KMS-11 (cell line): ENCODE data around the gene SLC9A9.

ENCODE experiments used
- H2AFZ ChIP-seq: fragments of 200-600 bp; sonication (generic); 2 replicates; pipeline ENCODE4 v1.6.1; 2016; ENCODE audit warnings: antibody characterized with exemption, mixed run types, low read depth
- H3K27ac ChIP-seq: fragments of 200-600 bp; sonication (generic); 2 replicates; pipeline ENCODE4 v1.6.1; 2016; ENCODE audit warnings: mild to moderate bottlenecking, mixed run types
- H3K27me3 ChIP-seq: fragments of 200-600 bp; sonication (generic); 2 replicates; pipeline ENCODE4 v1.6.1; 2017; ENCODE audit warnings: mild to moderate bottlenecking, low read depth, mixed run types, moderate library complexity; ENCODE audit not compliant: insufficient read depth
- H3K36me3 ChIP-seq: fragments of 200-600 bp; sonication (generic); 2 replicates; pipeline ENCODE4 v1.6.1; 2017; ENCODE audit warnings: mild to moderate bottlenecking, mixed run types; ENCODE audit not compliant: insufficient read depth
- H3K4me1 ChIP-seq: fragments of 200-600 bp; sonication (generic); 2 replicates; pipeline ENCODE4 v1.6.1; 2016; ENCODE audit warnings: mild to moderate bottlenecking, low read depth, mixed run types; ENCODE audit not compliant: poor library complexity, severe bottlenecking
- H3K4me2 ChIP-seq: fragments of 200-600 bp; sonication (generic); 2 replicates; pipeline ENCODE4 v1.7.0; 2016; ENCODE audit warnings: mild to moderate bottlenecking, mixed run types
- H3K4me3 ChIP-seq: fragments of 200-600 bp; sonication (generic); IDR thresholded peaks from 2 replicates; pipeline ENCODE4 v1.6.1; 2017; ENCODE audit warnings: low read depth, low read length, mixed read lengths; ENCODE audit not compliant: insufficient read depth
- H3K79me2 ChIP-seq: fragments of 200-600 bp; sonication (generic); 2 replicates; pipeline ENCODE4 v1.6.1; 2016; ENCODE audit warnings: low read depth, mixed run types; ENCODE audit not compliant: insufficient read depth
- H3K9ac ChIP-seq: fragments of 200-600 bp; sonication (generic); 2 replicates; pipeline ENCODE4 v1.6.1; 2016; ENCODE audit warnings: mild to moderate bottlenecking, mixed run types
- H4K20me1 ChIP-seq: fragments of 200-600 bp; sonication (generic); 2 replicates; pipeline ENCODE4 v1.6.1; 2016; ENCODE audit warnings: mild to moderate bottlenecking, mixed run types; ENCODE audit not compliant: insufficient read depth
- TF ChIP-seq, protein P1 (sequence below): fragments of 200-600 bp; sonication (generic); conservative IDR thresholded peaks from 2 replicates; pipeline ENCODE4 v1.6.1; 2017; ENCODE audit warnings: low read depth, mild to moderate bottlenecking, antibody characterized with exemption, low read length, moderate library complexity, mixed read lengths

SLC9A9 gene

DNA sequence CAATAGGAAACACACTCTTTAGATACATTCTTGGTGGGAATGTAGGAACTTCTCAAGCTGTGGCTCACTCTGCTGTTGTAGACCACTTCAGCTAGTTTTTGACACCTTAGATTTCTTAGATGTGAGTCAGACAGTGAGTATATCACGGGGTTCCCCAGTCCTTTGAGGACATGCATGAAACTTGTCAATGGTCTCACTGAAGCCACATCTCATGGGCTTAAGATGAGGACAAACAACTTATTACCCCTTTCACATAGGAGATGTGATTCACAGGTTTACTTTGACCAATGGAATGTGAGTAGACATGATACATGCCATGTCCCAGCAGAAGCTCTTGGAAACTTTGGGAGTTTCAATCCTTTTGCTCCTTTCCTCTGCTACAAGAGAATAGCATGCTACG lies 403.1 kb downstream of the SLC9A9 start:
- no peak overlapping the region for H3K9ac ChIP-seq
- no peak overlapping the region for H3K27ac ChIP-seq
- H3K4me3 ChIP-seq = no peak overlapping the region
- no peaks in the 10 kb centered on the region for H3K79me2 ChIP-seq
- no peaks in the 10 kb centered on the region for H4K20me1 ChIP-seq
- no peaks in the 10 kb centered on the region for H3K27me3 ChIP-seq
- H3K4me1 ChIP-seq = no peaks in the 10 kb centered on the region
- H3K36me3 ChIP-seq = no peaks in the 10 kb centered on the region
- H3K4me2 ChIP-seq = no peak overlapping the region
- TF ChIP-seq, protein P1, sequence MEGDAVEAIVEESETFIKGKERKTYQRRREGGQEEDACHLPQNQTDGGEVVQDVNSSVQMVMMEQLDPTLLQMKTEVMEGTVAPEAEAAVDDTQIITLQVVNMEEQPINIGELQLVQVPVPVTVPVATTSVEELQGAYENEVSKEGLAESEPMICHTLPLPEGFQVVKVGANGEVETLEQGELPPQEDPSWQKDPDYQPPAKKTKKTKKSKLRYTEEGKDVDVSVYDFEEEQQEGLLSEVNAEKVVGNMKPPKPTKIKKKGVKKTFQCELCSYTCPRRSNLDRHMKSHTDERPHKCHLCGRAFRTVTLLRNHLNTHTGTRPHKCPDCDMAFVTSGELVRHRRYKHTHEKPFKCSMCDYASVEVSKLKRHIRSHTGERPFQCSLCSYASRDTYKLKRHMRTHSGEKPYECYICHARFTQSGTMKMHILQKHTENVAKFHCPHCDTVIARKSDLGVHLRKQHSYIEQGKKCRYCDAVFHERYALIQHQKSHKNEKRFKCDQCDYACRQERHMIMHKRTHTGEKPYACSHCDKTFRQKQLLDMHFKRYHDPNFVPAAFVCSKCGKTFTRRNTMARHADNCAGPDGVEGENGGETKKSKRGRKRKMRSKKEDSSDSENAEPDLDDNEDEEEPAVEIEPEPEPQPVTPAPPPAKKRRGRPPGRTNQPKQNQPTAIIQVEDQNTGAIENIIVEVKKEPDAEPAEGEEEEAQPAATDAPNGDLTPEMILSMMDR = no peak
- no peak overlapping the region for H2AFZ ChIP-seq

DNA sequence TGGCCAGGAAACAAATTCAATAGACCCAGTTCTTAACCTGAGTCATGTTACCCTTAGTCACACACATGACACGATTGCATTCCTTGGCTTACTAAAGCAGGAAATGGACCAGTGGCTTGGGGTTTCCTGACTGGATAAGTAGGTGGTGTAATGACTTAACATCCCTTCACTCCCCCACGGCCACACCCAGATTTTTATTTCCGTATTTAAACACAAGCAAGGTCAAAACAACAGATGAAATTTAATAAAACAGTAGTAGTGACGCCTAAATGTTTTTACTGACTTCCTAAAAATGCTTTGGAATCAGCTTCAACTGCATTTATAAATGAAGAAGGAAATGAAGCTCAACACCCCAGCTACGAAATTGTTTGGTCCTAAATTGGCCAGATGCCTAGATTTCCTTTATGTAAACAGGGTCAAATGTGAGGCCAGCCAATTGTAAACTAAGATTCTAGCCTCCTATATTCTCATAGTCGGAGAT lies 404.4 kb downstream of the SLC9A9 start:
- Histone ChIP-seq H3K9ac (no peak overlapping the region), H3K4me1 (no peaks in the 10 kb centered on the region), H3K36me3 (no peaks in the 10 kb centered on the region), H3K79me2 (no peaks in the 10 kb centered on the region), H3K4me3 (no peak overlapping the region), H2AFZ (no peak overlapping the region), H3K4me2 (no peak overlapping the region), H4K20me1 (no peaks in the 10 kb centered on the region), H3K27me3 (no peaks in the 10 kb centered on the region), H3K27ac (no peak overlapping the region)
- TF ChIP-seq, protein P1 = no peak

DNA sequence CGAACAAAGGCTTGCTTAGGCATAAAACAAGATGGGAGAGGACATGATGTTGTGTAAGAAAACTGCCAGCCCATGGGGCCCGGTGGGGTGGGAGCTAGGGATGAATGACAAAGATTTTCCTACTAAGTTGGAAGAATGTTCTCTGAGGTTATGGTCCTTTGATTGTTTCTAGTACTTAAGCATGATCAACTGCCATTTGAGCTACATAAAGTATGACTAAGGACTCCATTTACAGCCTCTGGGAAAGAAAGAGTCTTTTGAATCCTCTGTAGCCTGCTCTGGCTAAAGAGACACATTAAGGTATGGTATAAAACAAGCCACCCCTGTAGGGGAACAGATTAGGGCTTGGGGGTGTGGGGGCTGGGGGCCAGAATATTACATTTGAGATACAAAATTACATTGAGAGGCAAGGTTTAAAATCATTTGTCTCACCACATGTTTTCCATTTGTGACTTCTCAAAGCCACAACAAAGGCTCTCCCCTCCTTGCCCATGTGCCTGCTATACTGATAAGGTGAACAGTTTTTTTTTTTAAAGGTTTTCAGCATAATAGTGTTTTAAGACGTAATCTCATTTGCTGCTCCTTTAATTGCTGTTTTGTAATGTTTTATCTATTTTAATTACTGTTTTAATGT lies 405.3 kb downstream of the SLC9A9 start:
- TF ChIP-seq, protein P1 = no peak
- Histone ChIP-seq H3K4me3 (no peak overlapping the region), H3K27ac (no peak overlapping the region), H3K4me2 (no peak overlapping the region), H3K27me3 (no peaks in the 10 kb centered on the region), H3K4me1 (no peaks in the 10 kb centered on the region), H4K20me1 (no peaks in the 10 kb centered on the region), H2AFZ (no peak overlapping the region), H3K79me2 (no peaks in the 10 kb centered on the region), H3K36me3 (no peaks in the 10 kb centered on the region), H3K9ac (no peak overlapping the region)

DNA sequence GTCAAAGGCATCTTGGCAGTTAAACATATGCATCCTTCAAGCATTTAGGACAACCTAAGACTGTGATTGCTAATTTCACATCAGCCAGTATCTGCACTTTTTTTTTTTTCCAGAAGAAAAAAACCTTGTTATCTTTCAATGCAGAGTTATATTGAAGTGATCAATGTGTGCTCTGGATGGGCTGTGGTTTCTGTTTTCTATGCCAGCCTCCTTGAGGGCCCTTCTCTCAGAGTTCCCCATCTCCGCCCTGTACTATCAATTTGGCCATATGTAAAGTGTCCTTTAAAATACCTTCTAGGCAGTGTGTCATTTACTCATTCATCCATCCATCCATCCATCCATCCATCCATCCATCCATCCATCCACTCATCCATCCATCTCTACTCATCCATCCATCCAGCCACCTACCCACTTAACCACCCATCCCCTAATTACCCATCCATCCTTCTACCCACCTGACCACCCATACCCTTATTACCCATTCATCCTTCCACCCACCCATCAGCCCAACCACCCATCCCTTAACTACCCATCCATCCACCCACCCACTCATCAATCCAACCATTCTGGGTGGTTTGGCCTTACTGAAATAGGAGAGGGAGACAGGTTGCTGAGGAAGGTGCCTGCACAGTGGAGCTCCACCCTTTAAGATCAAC lies 406.6 kb downstream of the SLC9A9 start:
- no peaks in the 10 kb centered on the region for H3K27me3 ChIP-seq
- H4K20me1 ChIP-seq = no peaks in the 10 kb centered on the region
- no peak overlapping the region for H3K4me3 ChIP-seq
- H3K79me2 ChIP-seq = no peaks in the 10 kb centered on the region
- no peak overlapping the region for H3K27ac ChIP-seq
- H3K36me3 ChIP-seq = no peaks in the 10 kb centered on the region
- H2AFZ ChIP-seq = no peak overlapping the region
- TF ChIP-seq, protein P1 = no peak
- no peaks in the 10 kb centered on the region for H3K4me1 ChIP-seq
- no peak overlapping the region for H3K9ac ChIP-seq
- no peak overlapping the region for H3K4me2 ChIP-seq
